H1 (cell line): Measurements from ENCODE around the gene WIPF1. TPM values are rescaled to one million over a fixed set of nuclear protein-coding genes. Genes with fewer than 3 reads are reported as not detected.

ENCODE experiments used
- CTCF ChIA-PET: fragments of 300-600 bp; sonication (Branson Sonifier 250); formaldehyde crosslinking; loops from one replicate; lab custom pipeline; 2021; ENCODE audit not compliant: partially characterized antibody; lab: Charles Lee
- POLR2A ChIA-PET: fragments of 300-600 bp; sonication (Branson Sonifier 250); formaldehyde crosslinking; loops from one replicate; lab custom pipeline; 2021; ENCODE audit warnings: inconsistent platforms; ENCODE audit not compliant: partially characterized antibody; lab: Charles Lee
- DNase-seq, 2 experiments: peaks; one replicate each; pipeline versions ENCODE4 v3.0.0 to v3.0.0-alpha.2; 2010 to 2022; ENCODE audit warnings: low spot score in 2 of 2, low read depth in 1 of 2, mixed read lengths in 1 of 2
- FAIRE-seq: peaks from 2 replicates; lab custom pipeline; 2011; peaks lifted over from hg19 to GRCh38; lab: Jason Lieb, UNC
- H2AFZ ChIP-seq: 2 replicates; pipeline ENCODE4 v1.8.1; 2012; ENCODE audit warnings: low read length, inconsistent platforms
- H2AK5ac ChIP-seq: 2 replicates; pipeline ENCODE4 v1.6.1; 2013; ENCODE audit warnings: low read depth, low read length
- H2BK120ac ChIP-seq: replicated peaks from 2 replicates; pipeline ENCODE3; 2013; ENCODE audit warnings: low read depth, low read length, inconsistent platforms
- H2BK12ac ChIP-seq: 2 replicates; pipeline ENCODE4 v1.6.1; 2013; ENCODE audit warnings: low read depth, low read length
- H2BK15ac ChIP-seq: 2 replicates; pipeline ENCODE4 v1.6.1; 2013; ENCODE audit warnings: low read length
- H2BK20ac ChIP-seq: 2 replicates; pipeline ENCODE4 v1.6.1; 2013; ENCODE audit warnings: low read length
- H2BK5ac ChIP-seq: 2 replicates; pipeline ENCODE4 v1.6.1; 2013; ENCODE audit warnings: low read depth, low read length
- H3K14ac ChIP-seq: 2 replicates; pipeline ENCODE4 v1.6.1; 2013; ENCODE audit warnings: inconsistent platforms; ENCODE audit not compliant: insufficient read length
- H3K18ac ChIP-seq: 2 replicates; pipeline ENCODE4 v1.6.1; 2013; ENCODE audit warnings: low read length; ENCODE audit errors: extremely low read depth
- H3K23ac ChIP-seq: 2 replicates; pipeline ENCODE4 v1.6.1; 2013; ENCODE audit warnings: inconsistent platforms; ENCODE audit not compliant: insufficient read length
- H3K23me2 ChIP-seq: 2 replicates; pipeline ENCODE4 v1.6.1; 2013; ENCODE audit warnings: low read depth, low read length
- H3K27ac ChIP-seq: 2 replicates; pipeline ENCODE4 v1.6.1; 2011; ENCODE audit warnings: low read depth, low read length, inconsistent platforms
- H3K27me3 ChIP-seq, 4 experiments: replicated peaks in 1 of 4; 1 replicate in 1 of 4; 2 replicates in 3 of 4; pipeline versions ENCODE4 v1.6.1 to v1.8.1; 2011 to 2013; ENCODE audit warnings: low read length in 3 of 4, mild to moderate bottlenecking in 3 of 4, inconsistent platforms in 2 of 4, mixed read lengths in 2 of 4, moderate library complexity in 1 of 4; ENCODE audit not compliant: control insufficient read depth in 3 of 4, insufficient read depth in 3 of 4; ENCODE audit errors: extremely low read depth in 1 of 4
- H3K36me3 ChIP-seq, 4 experiments: 2 replicates each; pipeline versions ENCODE4 v1.6.1 to v1.8.1; 2011 to 2013; ENCODE audit warnings: mild to moderate bottlenecking in 4 of 4, low read length in 3 of 4, moderate library complexity in 2 of 4, control low read depth in 1 of 4, inconsistent platforms in 1 of 4; ENCODE audit not compliant: insufficient read depth in 4 of 4, control insufficient read depth in 2 of 4
- H3K4ac ChIP-seq: replicated peaks from 2 replicates; pipeline ENCODE3; 2013; ENCODE audit warnings: low read length, low read depth, mixed read lengths, inconsistent platforms; ENCODE audit not compliant: insufficient read length
- H3K4me1 ChIP-seq, 4 experiments: replicated peaks in 1 of 4; 1 replicate in 1 of 4; 2 replicates in 3 of 4; pipeline versions ENCODE4 v1.6.1 to v1.8.1; 2011 to 2013; ENCODE audit warnings: low read length in 3 of 4, inconsistent platforms in 2 of 4, mixed read lengths in 1 of 4; ENCODE audit not compliant: insufficient read depth in 4 of 4, control insufficient read depth in 3 of 4
- H3K4me2 ChIP-seq, 2 experiments: 2 replicates each; pipeline versions ENCODE4 v1.6.1 to v1.8.1; 2011 to 2013; ENCODE audit warnings: low read depth in 2 of 2, low read length in 2 of 2, control low read depth in 1 of 2, inconsistent platforms in 1 of 2, mild to moderate bottlenecking in 1 of 2; ENCODE audit not compliant: insufficient read depth in 1 of 2
- H3K4me3 ChIP-seq, 4 experiments: fragments of 200-600, 300-600 bp in 1 of 4; sonication (generic), shearing (Covaris generic), sonication (Bioruptor Twin) in 1 of 4; 2 replicates each; pipeline versions ENCODE4 v1.5.1 to v1.8.1; 2011 to 2016; ENCODE audit warnings: low read length in 4 of 4, low read depth in 3 of 4, control low read depth in 2 of 4, inconsistent platforms in 2 of 4, mild to moderate bottlenecking in 2 of 4, mixed read lengths in 1 of 4, moderate library complexity in 1 of 4; ENCODE audit not compliant: insufficient read depth in 2 of 4; ENCODE audit errors: extremely low read depth in 1 of 4
- H3K56ac ChIP-seq: replicated peaks from 2 replicates; pipeline ENCODE3; 2013; ENCODE audit warnings: low read depth, mild to moderate bottlenecking, mixed read lengths, low read length, inconsistent platforms; ENCODE audit not compliant: insufficient read length
- H3K79me1 ChIP-seq: 2 replicates; pipeline ENCODE4 v1.6.1; 2013; ENCODE audit warnings: low read depth, low read length, control low read depth
- H3K79me2 ChIP-seq, 2 experiments: 2 replicates each; pipeline versions ENCODE4 v1.6.1 to v1.8.1; 2012 to 2013; ENCODE audit warnings: low read length in 2 of 2, mild to moderate bottlenecking in 2 of 2, inconsistent platforms in 1 of 2; ENCODE audit not compliant: insufficient read depth in 2 of 2, control insufficient read depth in 1 of 2
- H3K9ac ChIP-seq, 4 experiments: replicated peaks in 1 of 4; 1 replicate in 1 of 4; 2 replicates in 3 of 4; pipeline versions ENCODE4 v1.6.1 to v1.8.1; 2011 to 2013; ENCODE audit warnings: low read depth in 3 of 4, low read length in 3 of 4, control low read depth in 2 of 4, mild to moderate bottlenecking in 2 of 4, moderate library complexity in 2 of 4, inconsistent platforms in 1 of 4; ENCODE audit errors: extremely low read depth in 1 of 4
- H3K9me3 ChIP-seq, 2 experiments: 2 replicates each; pipeline versions ENCODE4 v1.6.1 to v1.8.1; 2012 to 2013; ENCODE audit warnings: mild to moderate bottlenecking in 2 of 2, moderate library complexity in 2 of 2, control low read depth in 1 of 2, inconsistent platforms in 1 of 2, low read depth in 1 of 2, low read length in 1 of 2, mixed read lengths in 1 of 2; ENCODE audit not compliant: insufficient read depth in 2 of 2
- H4K20me1 ChIP-seq, 2 experiments: replicated peaks in 1 of 2; 2 replicates each; pipeline versions ENCODE3 to v1.8.1; 2011 to 2013; ENCODE audit warnings: inconsistent platforms in 2 of 2, low read length in 2 of 2, mild to moderate bottlenecking in 1 of 2; ENCODE audit not compliant: insufficient read depth in 2 of 2, control insufficient read depth in 1 of 2
- H4K5ac ChIP-seq: 2 replicates; pipeline ENCODE4 v1.6.1; 2013; ENCODE audit warnings: low read length, low read depth, mixed read lengths, inconsistent platforms; ENCODE audit not compliant: insufficient read length
- H4K8ac ChIP-seq: 2 replicates; pipeline ENCODE4 v1.8.0; 2013; ENCODE audit warnings: mild to moderate bottlenecking, moderate library complexity, low read length, inconsistent platforms; ENCODE audit not compliant: insufficient read depth; ENCODE audit errors: extremely low read depth
- H4K91ac ChIP-seq: replicated peaks from 2 replicates; pipeline ENCODE3; 2013; ENCODE audit warnings: low read length, mixed read lengths, inconsistent platforms; ENCODE audit not compliant: insufficient read length
- CBX5 ChIP-seq: fragments of 300-800, 300-1000 bp; sonication (generic); IDR thresholded peaks from 2 replicates; pipeline ENCODE4 v1.7.1; 2016; ENCODE audit warnings: antibody characterized with exemption, low read length, low read depth
- E2F6 ChIP-seq: IDR thresholded peaks from 2 replicates; pipeline ENCODE4 v1.6.1; 2012; ENCODE audit warnings: inconsistent platforms
- YY1 ChIP-seq: IDR thresholded peaks from 2 replicates; pipeline ENCODE4 v1.6.1; 2011; ENCODE audit warnings: low read depth, mild to moderate bottlenecking, low read length
- WGBS, 2 experiments: shearing (Covaris generic) in 1 of 2; methylation state at CpG; one replicate each; pipeline versions ENCODE4 v1.1.6 to v1.1.7; 2013 to 2015; ENCODE audit warnings: low lambda C conversion rate in 2 of 2, mixed read lengths in 2 of 2, inconsistent platforms in 1 of 2, low coverage in 1 of 2, missing lambda C conversion rate in 1 of 2; ENCODE audit not compliant: insufficient replicate concordance in 2 of 2, insufficient coverage in 1 of 2, insufficient read length in 1 of 2; ENCODE audit errors: extremely low coverage in 1 of 2, missing lambda C conversion rate in 1 of 2; 5-methylcytosine and 5-hydroxymethylcytosine counted together
- polyA plus RNA-seq, 7 experiments: library from polyadenylated mRNA; depleted of rRNA in 3 of 7; stranded (reverse) in 5 of 7; unstranded in 2 of 7; fragments of >200 nt in 5 of 7; fragments of 200-250 nt in 2 of 7; gene quantifications; 1 replicate in 5 of 7; 2 replicates in 1 of 7; 4 replicates in 1 of 7; pipeline versions ENCODE4 v1.2.1 to v1.2.3, GENCODE V29; 2011 to 2013; ENCODE audit warnings: missing spikeins in 2 of 7, mixed read lengths in 2 of 7
- total RNA-seq: library from RNA; stranded (reverse); fragmentation: NEBNext Ultra II Directional; extraction: Animal tissue kit (Norgen Biotek cat#: 25700); gene quantifications from 2 replicates; pipeline ENCODE4 v1.2.1, GENCODE V29; 2021

Gene WIPF1
- total and polyA plus RNA-seq, 2 of the 8 experiments (the other 6 are each of a cell fraction or from before 2014, with no cell fraction given): 4.7 to 5.2 TPM

GRCh38 chr2:174632841-174633622, 35.4 kb upstream of the WIPF1 start:
- H2BK20ac ChIP-seq: no peak overlapping the region
- FAIRE-seq (no peak), DNase-seq (no peak)
- H4K8ac ChIP-seq: no peak overlapping the region
- no peaks in the 10 kb centered on the region for H3K79me2 ChIP-seq
- H3K4ac ChIP-seq: no peak overlapping the region
- H2BK5ac ChIP-seq: no peak overlapping the region
- H3K56ac ChIP-seq: no peak overlapping the region
- TF ChIP-seq E2F6 (no peak), CBX5 (no peak), YY1 (no peak)
- no peaks in the 10 kb centered on the region for H3K4me1 ChIP-seq
- H3K23ac ChIP-seq: no peak overlapping the region
- no peak overlapping the region for H2BK120ac ChIP-seq
- H3K9ac ChIP-seq: peak overlapping the region in 1 of 4 experiments; percentile 8; a peak in 1 of 7 replicates
- CTCF ChIA-PET: interaction anchor here (0.6 kb wide), 1 partner anchor 64 kb away, joined by 3 read pairs; no protein-coding TSS in a partner anchor
- no peaks in the 10 kb centered on the region for H3K27me3 ChIP-seq
- no peaks in the 10 kb centered on the region for H3K23me2 ChIP-seq
- H2AK5ac ChIP-seq: no peak overlapping the region
- no peaks in the 10 kb centered on the region for H3K9me3 ChIP-seq
- H2BK12ac ChIP-seq: no peak overlapping the region
- no peak overlapping the region for H4K5ac ChIP-seq
- H3K18ac ChIP-seq: no peak overlapping the region
- H4K20me1 ChIP-seq: no peaks in the 10 kb centered on the region
- no peak overlapping the region for H3K14ac ChIP-seq
- no peak overlapping the region for H3K27ac ChIP-seq
- no peak overlapping the region for H2BK15ac ChIP-seq
- no peaks in the 10 kb centered on the region for H3K79me1 ChIP-seq
- no peak overlapping the region for H4K91ac ChIP-seq
- no peaks in the 10 kb centered on the region for H3K36me3 ChIP-seq
- H2AFZ ChIP-seq: no peak overlapping the region
- WGBS, 2 experiments: 90% methylated on average over 7 of the region's 7 CpGs; no CpG with 5 or more reads in 1 of the 2 experiments
- no peak overlapping the region for H3K4me2 ChIP-seq
- H3K4me3 ChIP-seq: no peak overlapping the region
- POLR2A ChIA-PET: no interaction called here
